Measurements from ENCODE around the gene TEPSIN.

The TEPSIN gene

DNA sequence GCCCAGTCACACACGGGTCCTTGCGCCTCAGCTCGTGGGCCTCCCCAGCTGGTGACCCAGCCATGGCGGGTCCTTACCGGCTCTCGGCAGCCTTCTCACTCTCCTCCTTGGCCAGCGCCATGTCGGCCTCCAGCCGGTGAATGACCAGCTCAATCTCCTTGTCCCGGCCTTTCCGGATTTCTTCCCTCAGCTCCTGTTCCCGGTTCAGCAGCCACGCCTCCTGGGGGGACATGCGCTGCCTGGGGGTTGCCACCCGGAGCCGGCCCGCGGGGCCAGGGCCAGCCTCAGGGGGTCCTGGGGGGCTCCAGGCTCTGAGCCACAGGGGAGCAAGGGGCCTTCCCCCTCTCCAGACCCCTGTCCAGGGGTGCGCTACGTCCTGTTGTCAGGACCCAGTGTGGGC lies 47.7 kb downstream of the TEPSIN start:
- no peaks in the 10 kb centered on the region for H3K27me3 ChIP-seq (replicated peaks; ENCODE audit: control insufficient read depth, insufficient read depth, low read length)
- TF ChIP-seq CTCF (IDR thresholded peaks at IDR 0.05; ENCODE audit: insufficient read depth, low read length, poor library complexity, severe bottlenecking): no peak
- DNase-seq (ENCODE audit: extremely low read depth, insufficient read length): no peak
- no peak overlapping the region for H3K4me3 ChIP-seq (replicated peaks; ENCODE audit: low read depth, low read length)
- peaks cover 8% of the 10 kb centered on the region for H3K36me3 ChIP-seq (ENCODE audit: control insufficient read depth, insufficient read depth, low read length)

DNA sequence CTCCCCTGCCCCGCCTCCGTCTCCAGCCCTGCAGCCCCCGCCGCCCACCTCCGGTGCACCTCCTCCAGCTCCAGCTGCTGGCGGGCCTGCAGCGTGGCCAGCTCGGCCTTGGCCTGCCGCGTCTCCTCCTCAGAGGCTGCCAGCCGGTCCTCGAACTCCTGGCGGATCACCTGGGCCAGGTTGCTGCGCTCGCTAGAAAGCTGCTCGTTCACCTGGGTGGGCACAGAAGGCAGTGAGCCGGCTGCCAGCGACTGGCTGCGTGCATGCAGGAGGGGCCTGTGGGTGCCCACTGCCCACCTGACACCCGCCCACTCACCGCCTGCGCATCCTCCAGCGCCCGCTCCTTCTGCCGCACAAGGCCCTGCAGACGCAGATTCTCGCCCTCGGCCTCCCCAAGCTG lies 48.3 kb downstream of the TEPSIN start:
- Histone ChIP-seq H3K27me3 (replicated peaks; ENCODE audit: control insufficient read depth, insufficient read depth, low read length) (no peaks in the 10 kb centered on the region), H3K4me3 (replicated peaks; ENCODE audit: low read depth, low read length) (no peak overlapping the region), H3K36me3 (ENCODE audit: control insufficient read depth, insufficient read depth, low read length) (peaks cover 8% of the 10 kb centered on the region)
- no peak for DNase-seq (ENCODE audit: extremely low read depth, insufficient read length)
- TF ChIP-seq CTCF (IDR thresholded peaks at IDR 0.05; ENCODE audit: insufficient read depth, low read length, poor library complexity, severe bottlenecking): no peak

- DNase-seq (ENCODE audit: extremely low read depth, insufficient read length): no peak
- Histone ChIP-seq H3K27me3 (replicated peaks; ENCODE audit: control insufficient read depth, insufficient read depth, low read length) (no peaks in the 10 kb centered on the region), H3K4me3 (replicated peaks; ENCODE audit: low read depth, low read length) (no peak overlapping the region), H3K36me3 (ENCODE audit: control insufficient read depth, insufficient read depth, low read length) (peaks cover 8% of the 10 kb centered on the region)
- no peak for TF ChIP-seq CTCF (IDR thresholded peaks at IDR 0.05; ENCODE audit: insufficient read depth, low read length, poor library complexity, severe bottlenecking)
Measured at GRCh38 chr17:81189670-81190530, 49.0 kb downstream of the TEPSIN start.

GRCh38 chr17:81189016-81189415 lies 49.8 kb downstream of the TEPSIN start:
- no peak for DNase-seq (ENCODE audit: extremely low read depth, insufficient read length)
- Histone ChIP-seq H3K36me3 (ENCODE audit: control insufficient read depth, insufficient read depth, low read length) (peaks cover 8% of the 10 kb centered on the region), H3K27me3 (replicated peaks; ENCODE audit: control insufficient read depth, insufficient read depth, low read length) (no peaks in the 10 kb centered on the region), H3K4me3 (replicated peaks; ENCODE audit: low read depth, low read length) (no peak overlapping the region)
- TF ChIP-seq CTCF (IDR thresholded peaks at IDR 0.05; ENCODE audit: insufficient read depth, low read length, poor library complexity, severe bottlenecking): no peak

- H3K27me3 ChIP-seq (replicated peaks; ENCODE audit: control insufficient read depth, insufficient read depth, low read length): no peaks in the 10 kb centered on the region
- H3K36me3 ChIP-seq (ENCODE audit: control insufficient read depth, insufficient read depth, low read length): peaks cover 8% of the 10 kb centered on the region
- TF ChIP-seq CTCF (IDR thresholded peaks at IDR 0.05; ENCODE audit: insufficient read depth, low read length, poor library complexity, severe bottlenecking): no peak
- no peak overlapping the region for H3K4me3 ChIP-seq (replicated peaks; ENCODE audit: low read depth, low read length)
- DNase-seq (ENCODE audit: extremely low read depth, insufficient read length): no peak
Measured at GRCh38 chr17:81188491-81188840, 50.4 kb downstream of the TEPSIN start.
